Keratinocyte (primary cell): ENCODE data around the gene USP31.
"Not testable (repeated sequence)": the region's sequence is repeated elsewhere in the genome, so short reads cannot be mapped to it uniquely, and the experiment has no call there.

Source experiments
- EZH2 ChIP-seq: IDR thresholded peaks from one replicate; pipeline ENCODE4 v1.6.1; 2012; ENCODE audit warnings: inconsistent platforms, mild to moderate bottlenecking, low read length, moderate library complexity
- TF ChIP-seq, protein P1 (sequence below), 3 experiments: IDR thresholded peaks in 1 of 3; conservative IDR thresholded peaks in 1 of 3; optimal IDR thresholded peaks in 1 of 3; 2 replicates in 2 of 3; 3 replicates in 1 of 3; pipeline versions ENCODE3 to v1.5.1; 2011; ENCODE audit warnings: low read length in 3 of 3, mild to moderate bottlenecking in 3 of 3, moderate library complexity in 2 of 3, control low read depth in 1 of 3, inconsistent platforms in 1 of 3; ENCODE audit not compliant: insufficient read depth in 2 of 3; ENCODE audit errors: extremely low read depth in 1 of 3

DNA sequence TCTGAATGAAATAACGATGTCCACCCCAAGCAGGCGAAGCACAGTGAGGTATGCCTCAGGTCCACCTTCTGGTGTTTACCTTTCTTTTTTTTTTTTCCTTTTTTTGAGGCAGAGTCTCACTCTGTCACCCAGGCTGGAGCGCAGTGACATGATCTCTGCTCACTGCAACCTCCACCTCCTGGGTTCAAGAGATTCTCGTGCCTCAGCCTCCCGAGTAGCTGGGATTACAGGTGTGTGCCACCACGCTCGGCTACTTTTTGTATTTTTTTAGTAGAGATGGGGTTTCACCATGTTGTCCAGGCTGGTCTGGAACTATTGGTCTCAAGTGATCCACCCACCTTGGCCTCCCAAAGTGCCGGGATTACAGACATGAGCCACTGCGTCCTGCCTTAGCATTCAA, 4.9 kb downstream of the USP31 start:
- TF ChIP-seq, protein P1, sequence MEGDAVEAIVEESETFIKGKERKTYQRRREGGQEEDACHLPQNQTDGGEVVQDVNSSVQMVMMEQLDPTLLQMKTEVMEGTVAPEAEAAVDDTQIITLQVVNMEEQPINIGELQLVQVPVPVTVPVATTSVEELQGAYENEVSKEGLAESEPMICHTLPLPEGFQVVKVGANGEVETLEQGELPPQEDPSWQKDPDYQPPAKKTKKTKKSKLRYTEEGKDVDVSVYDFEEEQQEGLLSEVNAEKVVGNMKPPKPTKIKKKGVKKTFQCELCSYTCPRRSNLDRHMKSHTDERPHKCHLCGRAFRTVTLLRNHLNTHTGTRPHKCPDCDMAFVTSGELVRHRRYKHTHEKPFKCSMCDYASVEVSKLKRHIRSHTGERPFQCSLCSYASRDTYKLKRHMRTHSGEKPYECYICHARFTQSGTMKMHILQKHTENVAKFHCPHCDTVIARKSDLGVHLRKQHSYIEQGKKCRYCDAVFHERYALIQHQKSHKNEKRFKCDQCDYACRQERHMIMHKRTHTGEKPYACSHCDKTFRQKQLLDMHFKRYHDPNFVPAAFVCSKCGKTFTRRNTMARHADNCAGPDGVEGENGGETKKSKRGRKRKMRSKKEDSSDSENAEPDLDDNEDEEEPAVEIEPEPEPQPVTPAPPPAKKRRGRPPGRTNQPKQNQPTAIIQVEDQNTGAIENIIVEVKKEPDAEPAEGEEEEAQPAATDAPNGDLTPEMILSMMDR (optimal IDR thresholded peaks at IDR 0.05 in 1 of 3, IDR thresholded peaks at IDR 0.05 in 1 of 3, conservative IDR thresholded peaks at IDR 0.05 in 1 of 3; ENCODE audit: extremely low read depth in 1 of 3, insufficient read depth in 2 of 3, low read length in 3 of 3), result not testable (repeated sequence)
- not testable (repeated sequence) for TF ChIP-seq EZH2
